GM19463 (cell line): ENCODE measurements around the gene ACOT11.

ENCODE experiments used
- ATAC-seq: cut with Tn5 transposase; IDR thresholded peaks from one replicate; pipeline ENCODE4 v1.9.1; 2021; ENCODE audit warnings: mild to moderate bottlenecking, moderate library complexity; ENCODE audit not compliant: unreplicated experiment

ACOT11 gene

DNA sequence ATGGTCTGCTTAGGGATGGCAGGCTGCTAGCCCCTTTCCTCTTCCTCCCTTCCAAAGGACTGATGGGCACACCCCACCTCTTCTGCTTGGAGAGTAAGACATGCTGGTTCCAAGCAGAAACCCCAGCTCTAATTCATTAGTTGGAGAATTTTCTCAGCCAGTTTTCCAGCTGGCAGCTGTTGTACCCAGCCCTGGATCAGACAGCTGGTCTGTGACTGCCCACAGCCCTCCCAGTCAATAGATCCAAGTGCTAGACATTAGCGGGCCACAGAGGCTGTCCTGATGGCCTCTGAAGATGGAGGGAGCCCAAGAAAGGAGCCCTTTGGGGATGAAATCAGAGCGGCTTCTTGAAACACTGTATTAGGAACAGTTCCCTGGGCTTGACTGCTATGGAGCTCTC, 35.8 kb downstream of the ACOT11 start:
- ATAC-seq = no peak

- no peak for ATAC-seq
Measured at GRCh38 chr1:54584575-54584974, 36.5 kb downstream of the ACOT11 start.

GRCh38 chr1:54585181-54586066, 37.4 kb downstream of the ACOT11 start:
- no peak for ATAC-seq

GRCh38 chr1:54588377-54588776, 40.3 kb downstream of the ACOT11 start:
- no peak for ATAC-seq

- no peak for ATAC-seq
Measured at GRCh38 chr1:54591127-54591756, 43.2 kb downstream of the ACOT11 start.

DNA sequence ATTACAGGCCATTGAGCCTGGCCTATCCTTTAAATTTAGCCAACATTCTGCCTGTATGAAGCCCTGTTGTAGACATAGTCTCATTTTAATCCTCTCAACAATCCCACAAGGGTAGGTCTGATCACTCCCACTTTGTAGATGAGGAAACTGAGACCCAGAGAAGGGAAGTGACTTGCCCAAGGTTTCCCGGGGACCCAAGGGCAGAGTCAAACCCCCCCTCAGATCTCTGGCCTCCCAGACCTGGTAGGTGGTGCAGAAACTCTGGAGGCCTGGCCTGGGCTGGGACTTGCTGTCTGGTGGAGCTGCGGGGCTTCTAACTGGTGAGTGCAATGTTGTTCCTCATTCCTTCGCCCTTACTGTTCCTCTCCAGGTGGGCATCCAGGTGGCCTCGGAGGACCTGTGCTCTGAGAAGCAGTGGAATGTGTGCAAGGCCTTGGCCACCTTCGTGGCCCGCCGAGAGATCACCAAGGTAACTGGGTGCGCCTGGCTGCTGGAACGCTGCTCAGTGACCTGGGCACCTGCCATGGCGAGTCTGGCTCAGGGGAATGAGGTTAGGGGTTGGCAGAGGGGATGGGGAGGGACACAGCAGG, 45.6 kb downstream of the ACOT11 start:
- no peak for ATAC-seq

- no peak for ATAC-seq
Measured at GRCh38 chr1:54594463-54594862, 46.4 kb downstream of the ACOT11 start.

DNA sequence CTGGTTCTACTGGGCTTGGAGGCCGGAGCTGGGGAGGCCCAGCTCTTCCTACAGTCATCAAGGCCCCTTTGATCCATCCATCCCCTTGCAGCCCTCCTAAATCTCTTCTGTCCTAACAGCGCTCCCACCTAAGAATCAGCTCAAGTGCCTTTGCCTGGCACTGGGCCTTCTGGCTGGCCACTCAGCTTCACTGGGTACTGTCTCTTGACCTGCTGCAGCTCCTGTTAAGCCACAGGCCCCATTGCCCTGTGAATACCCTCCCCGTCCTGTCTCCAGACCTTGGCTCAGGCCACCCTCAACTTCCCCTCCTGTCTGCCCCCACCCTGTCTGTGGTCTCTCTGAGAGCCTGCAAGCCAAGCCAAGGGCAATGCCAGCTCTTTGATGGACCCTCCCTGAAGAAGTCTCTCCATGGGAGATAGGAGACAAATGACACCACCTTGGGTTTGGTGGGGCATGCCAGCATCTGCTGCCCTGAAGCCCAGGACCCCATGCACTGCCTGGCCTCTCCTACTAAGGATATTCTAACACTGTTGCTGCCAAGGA, 48.0 kb downstream of the ACOT11 start:
- ATAC-seq = no peak

DNA sequence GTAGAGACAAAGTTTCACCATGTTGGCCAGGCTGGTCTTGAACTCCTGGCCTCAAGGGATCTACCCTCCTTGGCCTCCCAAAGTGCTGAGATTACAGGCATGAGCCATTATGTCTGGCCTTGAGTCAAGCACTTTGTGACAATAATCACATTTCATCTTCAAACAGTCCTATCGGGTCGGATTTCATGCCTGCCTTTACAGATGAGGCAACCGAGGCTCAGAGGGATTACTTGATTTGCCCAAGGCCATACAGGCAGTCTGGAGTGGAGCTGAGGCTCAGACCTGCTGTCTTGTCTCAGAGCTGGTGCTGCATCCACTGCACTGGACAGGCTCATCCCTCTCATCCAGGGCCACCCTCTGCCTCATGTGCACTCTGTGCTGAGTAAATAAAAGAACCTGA, 48.7 kb downstream of the ACOT11 start:
- no peak for ATAC-seq

DNA sequence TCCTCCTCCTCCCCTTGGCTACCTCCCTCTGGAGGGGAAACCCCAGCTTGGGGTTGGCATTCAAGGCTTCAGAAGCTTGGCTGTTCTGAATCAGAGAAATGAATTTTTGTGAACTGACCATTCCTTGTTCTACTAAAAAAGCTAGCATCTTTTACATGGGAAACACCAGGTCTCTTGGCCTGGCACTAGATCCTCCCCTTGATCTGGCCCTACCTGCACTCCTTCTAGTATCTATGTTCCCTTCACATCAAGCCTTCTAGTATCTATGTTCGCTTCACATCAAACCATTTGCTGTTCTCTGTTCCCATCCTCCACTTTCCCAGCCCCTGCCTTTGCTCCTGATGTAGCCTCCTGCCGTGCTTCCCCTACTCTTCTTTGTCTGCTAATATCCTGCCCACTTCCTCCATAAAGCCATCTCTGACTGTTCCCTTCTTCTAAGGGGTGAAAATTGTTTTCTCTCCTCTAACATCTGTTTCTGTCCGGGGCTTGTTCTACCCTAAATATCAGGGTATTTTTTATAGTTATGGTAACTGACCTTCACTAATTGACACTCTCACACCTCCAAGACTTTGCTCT, 49.5 kb downstream of the ACOT11 start:
- ATAC-seq = no peak

DNA sequence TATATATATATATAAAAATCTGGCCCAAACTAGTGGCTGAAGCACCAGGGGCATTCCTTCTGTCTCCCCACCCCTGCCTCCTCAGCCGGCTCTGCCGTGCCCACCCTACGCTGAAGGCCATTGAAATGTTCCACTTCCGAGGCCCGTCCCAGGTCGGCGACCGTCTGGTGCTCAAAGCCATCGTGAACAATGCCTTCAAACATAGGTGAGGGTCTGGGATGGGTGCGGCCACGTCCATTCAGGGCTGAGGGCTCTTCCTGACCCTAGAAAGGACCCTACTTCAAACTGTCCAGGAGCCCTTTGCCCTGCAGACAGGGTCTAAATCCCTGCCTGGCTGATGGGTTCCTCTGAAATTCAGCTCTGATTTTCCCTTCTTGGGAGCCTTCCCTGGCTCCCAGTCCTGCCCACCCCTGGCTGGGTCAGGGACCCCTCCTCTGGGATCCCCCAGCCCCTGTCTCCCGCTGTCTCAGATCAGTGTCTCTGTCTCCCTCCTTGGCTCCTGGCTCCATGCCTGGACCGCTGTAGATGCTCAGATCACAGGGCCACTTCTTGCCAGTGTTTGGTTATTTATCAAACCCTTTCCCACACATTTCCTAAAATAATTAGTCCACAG, 51.3 kb downstream of the ACOT11 start:
- ATAC-seq = no peak

DNA sequence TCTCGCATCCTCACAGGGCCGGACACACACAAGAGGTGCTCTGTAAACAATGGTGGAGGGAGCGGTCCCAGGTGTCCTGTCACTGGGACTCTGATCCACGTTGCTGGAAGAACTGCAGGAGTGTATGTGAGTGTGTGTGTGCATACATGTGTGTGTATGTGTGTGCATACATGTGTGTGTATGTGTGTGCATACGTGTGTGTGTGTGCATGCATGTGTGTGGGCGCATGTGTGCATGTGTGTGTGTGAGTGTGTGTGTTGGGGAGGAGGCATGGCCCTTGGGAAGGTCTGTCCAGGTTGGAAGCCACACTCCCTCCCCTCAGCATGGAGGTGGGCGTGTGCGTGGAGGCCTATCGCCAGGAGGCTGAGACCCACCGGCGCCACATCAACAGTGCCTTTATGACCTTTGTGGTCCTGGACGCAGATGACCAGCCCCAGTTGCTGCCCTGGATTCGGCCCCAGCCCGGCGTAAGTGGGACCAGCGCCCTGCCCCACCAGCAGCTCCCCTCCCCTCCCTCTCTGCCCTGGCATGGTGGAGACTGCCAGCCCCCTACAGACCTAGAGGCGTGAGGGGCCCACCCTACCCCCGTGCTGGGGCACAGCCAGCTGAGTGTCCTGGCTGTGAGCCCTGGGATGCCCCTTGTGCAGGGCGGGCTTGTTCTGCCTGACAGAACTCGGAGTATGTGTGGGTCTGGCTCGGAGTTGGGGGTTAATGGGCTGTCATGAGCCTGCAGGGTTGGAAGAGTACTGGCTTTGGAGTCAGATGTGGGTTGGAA, 53.1 kb downstream of the ACOT11 start:
- no peak for ATAC-seq

DNA sequence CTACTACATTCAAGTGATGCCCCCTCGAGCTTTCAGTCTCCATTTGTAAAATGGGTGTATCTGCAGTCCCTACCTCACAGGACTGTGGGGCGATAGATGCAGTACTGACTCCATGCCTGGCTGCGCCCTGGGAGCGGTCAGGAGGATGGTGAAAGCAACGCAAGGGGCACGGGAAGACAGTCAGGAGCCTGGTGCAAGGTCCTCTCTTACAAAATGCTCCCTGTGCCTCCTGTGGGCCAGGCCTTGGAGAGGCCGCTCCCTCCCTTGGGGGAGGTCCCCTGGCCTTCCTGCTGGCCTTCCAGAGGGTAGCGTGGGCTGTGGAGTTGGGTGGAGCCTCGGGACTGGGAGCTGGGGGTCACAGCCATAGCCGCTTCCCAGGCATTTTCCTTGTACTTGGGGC, 53.7 kb downstream of the ACOT11 start:
- no peak for ATAC-seq

DNA sequence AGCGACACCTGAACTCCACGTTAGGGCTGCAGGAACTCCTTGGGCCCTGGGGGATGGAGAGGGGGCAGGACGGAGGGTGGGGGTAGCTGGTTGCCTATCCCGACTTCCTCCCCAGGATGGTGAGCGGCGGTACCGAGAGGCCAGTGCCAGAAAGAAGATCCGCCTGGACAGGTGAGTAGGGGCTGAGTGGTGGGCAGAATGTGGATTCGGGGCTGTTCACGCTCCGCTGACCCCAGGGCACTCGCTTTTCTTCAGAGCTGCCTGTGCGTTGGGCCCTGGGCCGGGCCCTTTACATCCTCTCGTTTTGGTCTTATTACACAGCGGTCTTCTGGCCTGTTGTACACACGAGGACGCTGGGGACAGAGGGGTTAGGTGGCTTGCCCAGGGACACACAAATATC, 54.5 kb downstream of the ACOT11 start:
- ATAC-seq = no peak

DNA sequence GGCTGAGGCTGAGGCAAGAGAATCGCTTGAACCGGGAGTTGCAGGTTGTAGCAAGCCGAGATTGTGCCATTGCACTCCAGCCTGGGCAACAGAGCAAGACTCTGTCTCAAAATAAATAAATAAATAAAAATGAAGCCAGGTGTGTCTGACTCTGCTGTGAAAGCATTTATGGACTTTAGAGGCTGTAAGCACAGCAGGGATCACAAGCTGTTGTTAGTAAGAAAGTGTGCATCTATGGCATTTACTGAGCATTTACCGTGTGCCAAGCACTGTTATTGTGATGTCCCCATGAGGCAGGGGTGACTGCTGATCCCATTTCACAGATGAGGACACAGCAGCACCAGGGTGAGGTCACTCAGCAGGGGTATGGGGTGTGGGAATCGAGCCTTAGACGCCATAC, 55.2 kb downstream of the ACOT11 start:
- no peak for ATAC-seq

- no peak for ATAC-seq
Measured at GRCh38 chr1:54604051-54604450, 56.0 kb downstream of the ACOT11 start.

GRCh38 chr1:54604572-54605370, 56.7 kb downstream of the ACOT11 start:
- ATAC-seq = no peak

- no peak for ATAC-seq
Measured at GRCh38 chr1:54606096-54606989, 58.3 kb downstream of the ACOT11 start.

GRCh38 chr1:54606990-54607325, 58.9 kb downstream of the ACOT11 start:
- ATAC-seq = no peak
